ENCODE results near the gene LTN1. TPM values are rescaled to one million over a fixed set of nuclear protein-coding genes. Genes with fewer than 3 reads are reported as not detected.

LTN1 gene
- total RNA-seq, 1 donor from 2014 or later: 24.3 TPM

DNA sequence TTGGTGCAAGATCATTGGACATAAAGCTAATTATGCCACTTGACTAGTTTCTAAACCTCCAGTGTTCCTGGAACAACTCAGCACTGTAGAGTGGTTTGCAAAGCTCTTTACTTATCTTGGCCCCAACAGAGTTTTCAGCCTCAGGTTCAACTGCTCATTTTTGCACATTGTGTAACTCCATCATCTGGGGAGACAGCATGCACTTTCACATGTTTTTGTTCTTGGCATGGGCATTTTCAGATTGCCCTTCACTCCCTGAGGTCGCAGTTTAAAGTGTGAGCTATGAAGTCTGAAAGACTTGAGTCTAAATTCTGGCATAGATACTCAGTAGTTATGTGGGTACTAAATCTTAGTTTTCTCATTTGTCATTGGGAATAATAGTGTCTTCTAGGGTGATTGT is 36.8 kb upstream of the LTN1 start:
- no peak for TF ChIP-seq CTCF (conservative IDR thresholded peaks at IDR 0.05)
- no peaks in the 10 kb centered on the region for H3K9me3 Mint-ChIP-seq
- no peak overlapping the region for H3K4me3 Mint-ChIP-seq
- H3K27me3 Mint-ChIP-seq: no peaks in the 10 kb centered on the region
- peaks cover 14% of the 10 kb centered on the region for H3K4me1 Mint-ChIP-seq (ENCODE audit: unreplicated experiment)
- no peak overlapping the region for H3K27ac Mint-ChIP-seq
- no peak for DNase-seq (ENCODE audit: extremely low spot score, unreplicated experiment)
- peaks cover 17% of the 10 kb centered on the region for H3K36me3 Mint-ChIP-seq

GRCh38 chr21:29025328-29025713 is 32.6 kb upstream of the LTN1 start:
- Mint-ChIP-seq H3K4me3 (peak overlapping the region; percentile 99), H3K27ac (peak overlapping the region; percentile 100), H3K27me3 (no peaks in the 10 kb centered on the region), H3K4me1 (ENCODE audit: unreplicated experiment) (peaks cover 18% of the 10 kb centered on the region), H3K9me3 (no peaks in the 10 kb centered on the region), H3K36me3 (peaks cover 4% of the 10 kb centered on the region)
- TF ChIP-seq CTCF (conservative IDR thresholded peaks at IDR 0.05): no peak
- DNase-seq (ENCODE audit: extremely low spot score, unreplicated experiment): no peak

- H3K27ac Mint-ChIP-seq: peak within 1 kb of the TSS; percentile 100
- no peaks in the 10 kb centered on the region for H3K27me3 Mint-ChIP-seq
- peak within 1 kb of the TSS; percentile 99 for H3K4me3 Mint-ChIP-seq
- peaks cover 4% of the 10 kb centered on the region for H3K36me3 Mint-ChIP-seq
- TF ChIP-seq CTCF (conservative IDR thresholded peaks at IDR 0.05): peak; percentile 58
- peaks cover 18% of the 10 kb centered on the region for H3K4me1 Mint-ChIP-seq (ENCODE audit: unreplicated experiment)
- no peaks in the 10 kb centered on the region for H3K9me3 Mint-ChIP-seq
- DNase-seq (ENCODE audit: extremely low spot score, unreplicated experiment): peak; percentile 94
Observed at GRCh38 chr21:29024474-29025327, 32.0 kb upstream of the LTN1 start, which contains the start of gene USP16. Gene USP16 (plus strand): TSS chr21:29024668. CDS start chr21:29027914, 3,246 bp downstream.

DNA sequence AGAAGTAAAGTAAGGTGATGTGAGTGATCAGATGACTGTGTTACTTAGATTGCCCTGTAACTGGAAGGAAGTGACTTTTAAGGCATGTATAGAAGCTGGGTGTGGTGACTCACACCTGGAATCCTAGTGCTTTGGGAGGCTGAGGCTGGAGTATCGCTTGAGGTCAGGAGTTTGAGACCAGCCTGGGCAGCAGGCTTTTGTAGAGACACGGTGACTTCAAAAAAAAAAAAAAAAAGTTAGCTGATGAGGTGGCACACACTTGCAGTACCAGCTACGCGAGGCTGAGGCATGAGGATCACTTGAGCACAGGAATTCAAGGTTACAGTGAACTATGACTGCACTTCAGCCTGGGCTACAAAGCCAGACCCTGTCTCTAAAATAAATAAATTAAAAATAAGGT is 29.5 kb upstream of the LTN1 start:
- H3K27ac Mint-ChIP-seq: no peak overlapping the region
- no peak for TF ChIP-seq CTCF (conservative IDR thresholded peaks at IDR 0.05)
- H3K9me3 Mint-ChIP-seq: no peaks in the 10 kb centered on the region
- DNase-seq (ENCODE audit: extremely low spot score, unreplicated experiment): no peak
- H3K36me3 Mint-ChIP-seq: peaks cover 4% of the 10 kb centered on the region
- peaks cover 23% of the 10 kb centered on the region for H3K4me1 Mint-ChIP-seq (ENCODE audit: unreplicated experiment)
- H3K4me3 Mint-ChIP-seq: no peak overlapping the region
- no peaks in the 10 kb centered on the region for H3K27me3 Mint-ChIP-seq

GRCh38 chr21:29018540-29018939 is 25.9 kb upstream of the LTN1 start:
- H3K27me3 Mint-ChIP-seq: no peaks in the 10 kb centered on the region
- H3K9me3 Mint-ChIP-seq: no peaks in the 10 kb centered on the region
- peak overlapping the region; percentile 83 for H3K4me3 Mint-ChIP-seq
- peaks cover 8% of the 10 kb centered on the region for H3K4me1 Mint-ChIP-seq (ENCODE audit: unreplicated experiment)
- no peaks in the 10 kb centered on the region for H3K36me3 Mint-ChIP-seq
- DNase-seq (ENCODE audit: extremely low spot score, unreplicated experiment): no peak
- H3K27ac Mint-ChIP-seq: peak overlapping the region; percentile 16
- TF ChIP-seq CTCF (conservative IDR thresholded peaks at IDR 0.05): no peak
